ENCODE data around the gene GPR160. TPM values are rescaled to one million over a fixed set of nuclear protein-coding genes. Genes with fewer than 3 reads are reported as not detected.

Gene GPR160
- total and polyA plus RNA-seq, 4 donors = 0.99 to 7.2 (median 1.7) TPM

DNA sequence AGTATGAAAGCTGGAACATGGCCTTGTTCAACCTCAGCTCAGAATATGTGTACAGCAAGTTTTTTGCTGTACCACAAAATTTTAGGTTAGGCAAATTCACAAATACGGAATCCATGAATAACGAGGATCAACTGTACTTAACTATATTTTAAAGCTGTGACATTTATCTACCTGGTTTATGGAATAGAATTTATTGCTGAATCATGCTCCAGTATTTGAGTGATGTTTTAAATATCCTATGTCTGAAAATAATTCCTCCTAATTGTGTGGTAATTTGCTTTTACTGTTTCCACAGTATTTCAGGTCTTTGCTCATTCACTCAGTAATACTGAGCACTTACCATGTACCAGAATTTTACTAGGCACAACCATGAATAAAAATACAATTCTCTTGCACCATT, 41.7 kb upstream of the GPR160 start:
- H3K27ac ChIP-seq (ENCODE audit: low read depth in 1 of 2, low read length in 2 of 2) = no peak overlapping the region
- WGBS = 95% methylated on average over 2 of the region's 2 CpGs
- no peaks in the 10 kb centered on the region for H3K27me3 ChIP-seq (ENCODE audit: control insufficient read depth in 4 of 4, insufficient read depth in 4 of 4, low read length in 3 of 4)
- no peaks in the 10 kb centered on the region for H3K9me3 ChIP-seq (ENCODE audit: control insufficient read depth in 4 of 4, low read length in 3 of 4)
- TF ChIP-seq HNF4A (conservative IDR thresholded peaks at IDR 0.05) = no peak
- no peak overlapping the region for H3K9ac ChIP-seq (ENCODE audit: low read depth in 1 of 2, low read length in 2 of 2)
- H3K36me3 ChIP-seq (ENCODE audit: control insufficient read depth in 4 of 4, insufficient read depth in 3 of 4, low read depth in 1 of 4, low read length in 3 of 4) = peaks cover 3 to 38% (median 24%) of the 10 kb centered on the region in 4 donors
- DNase-seq (ENCODE audit: low spot score) = no peak
- no peak overlapping the region for H3K4me3 ChIP-seq (ENCODE audit: low read depth in 1 of 3, low read length in 3 of 3)
- H3K4me1 ChIP-seq (ENCODE audit: control insufficient read depth in 4 of 4, insufficient read depth in 4 of 4, low read length in 3 of 4) = no peaks in the 10 kb centered on the region

DNA sequence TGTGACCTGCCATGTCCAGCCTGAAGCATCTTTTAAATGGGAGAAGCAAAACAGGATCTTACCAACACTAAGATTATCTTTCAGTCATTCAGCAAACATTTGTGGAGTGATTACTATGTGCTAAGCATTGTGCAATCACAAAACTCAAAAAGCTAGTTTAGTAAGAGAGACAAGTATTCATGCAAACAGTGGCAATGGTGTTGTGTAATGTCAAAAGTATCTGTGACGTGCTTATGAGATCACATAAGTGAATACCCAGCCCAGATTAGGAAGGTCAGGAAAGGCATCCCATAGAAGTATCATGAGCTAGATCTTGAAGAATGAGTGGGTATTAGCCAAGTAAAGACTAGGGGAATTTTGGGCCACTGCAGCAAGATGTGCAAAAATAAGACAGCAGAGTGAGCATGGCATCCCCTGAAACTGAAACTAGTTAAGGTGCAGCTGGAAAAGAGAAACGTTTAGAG, 39.1 kb upstream of the GPR160 start:
- no peak overlapping the region for H3K4me3 ChIP-seq (ENCODE audit: low read depth in 1 of 3, low read length in 3 of 3)
- H3K36me3 ChIP-seq (ENCODE audit: control insufficient read depth in 4 of 4, insufficient read depth in 3 of 4, low read depth in 1 of 4, low read length in 3 of 4) = peaks cover 0 to 20% (median 11%) of the 10 kb centered on the region in 4 donors
- no peak overlapping the region for H3K9ac ChIP-seq (ENCODE audit: low read depth in 1 of 2, low read length in 2 of 2)
- TF ChIP-seq, protein P1, sequence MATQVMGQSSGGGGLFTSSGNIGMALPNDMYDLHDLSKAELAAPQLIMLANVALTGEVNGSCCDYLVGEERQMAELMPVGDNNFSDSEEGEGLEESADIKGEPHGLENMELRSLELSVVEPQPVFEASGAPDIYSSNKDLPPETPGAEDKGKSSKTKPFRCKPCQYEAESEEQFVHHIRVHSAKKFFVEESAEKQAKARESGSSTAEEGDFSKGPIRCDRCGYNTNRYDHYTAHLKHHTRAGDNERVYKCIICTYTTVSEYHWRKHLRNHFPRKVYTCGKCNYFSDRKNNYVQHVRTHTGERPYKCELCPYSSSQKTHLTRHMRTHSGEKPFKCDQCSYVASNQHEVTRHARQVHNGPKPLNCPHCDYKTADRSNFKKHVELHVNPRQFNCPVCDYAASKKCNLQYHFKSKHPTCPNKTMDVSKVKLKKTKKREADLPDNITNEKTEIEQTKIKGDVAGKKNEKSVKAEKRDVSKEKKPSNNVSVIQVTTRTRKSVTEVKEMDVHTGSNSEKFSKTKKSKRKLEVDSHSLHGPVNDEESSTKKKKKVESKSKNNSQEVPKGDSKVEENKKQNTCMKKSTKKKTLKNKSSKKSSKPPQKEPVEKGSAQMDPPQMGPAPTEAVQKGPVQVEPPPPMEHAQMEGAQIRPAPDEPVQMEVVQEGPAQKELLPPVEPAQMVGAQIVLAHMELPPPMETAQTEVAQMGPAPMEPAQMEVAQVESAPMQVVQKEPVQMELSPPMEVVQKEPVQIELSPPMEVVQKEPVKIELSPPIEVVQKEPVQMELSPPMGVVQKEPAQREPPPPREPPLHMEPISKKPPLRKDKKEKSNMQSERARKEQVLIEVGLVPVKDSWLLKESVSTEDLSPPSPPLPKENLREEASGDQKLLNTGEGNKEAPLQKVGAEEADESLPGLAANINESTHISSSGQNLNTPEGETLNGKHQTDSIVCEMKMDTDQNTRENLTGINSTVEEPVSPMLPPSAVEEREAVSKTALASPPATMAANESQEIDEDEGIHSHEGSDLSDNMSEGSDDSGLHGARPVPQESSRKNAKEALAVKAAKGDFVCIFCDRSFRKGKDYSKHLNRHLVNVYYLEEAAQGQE (IDR thresholded peaks at IDR 0.05) = no peak
- TF ChIP-seq HNF4G (IDR thresholded peaks at IDR 0.05) (no peak), RXRA (IDR thresholded peaks at IDR 0.05) (no peak), EGR1 (IDR thresholded peaks at IDR 0.05; ENCODE audit: low read depth in 2 of 2) (no peak)
- 25% methylated on average over 2 of the region's 2 CpGs for WGBS
- no peak overlapping the region for H3K27ac ChIP-seq (ENCODE audit: low read depth in 1 of 2, low read length in 2 of 2)
- DNase-seq (ENCODE audit: low spot score) = no peak
- no peaks in the 10 kb centered on the region for H3K9me3 ChIP-seq (ENCODE audit: control insufficient read depth in 4 of 4, low read length in 3 of 4)
- H3K27me3 ChIP-seq (ENCODE audit: control insufficient read depth in 4 of 4, insufficient read depth in 4 of 4, low read length in 3 of 4) = no peaks in the 10 kb centered on the region
- no peaks in the 10 kb centered on the region for H3K4me1 ChIP-seq (ENCODE audit: control insufficient read depth in 4 of 4, insufficient read depth in 4 of 4, low read length in 3 of 4)

DNA sequence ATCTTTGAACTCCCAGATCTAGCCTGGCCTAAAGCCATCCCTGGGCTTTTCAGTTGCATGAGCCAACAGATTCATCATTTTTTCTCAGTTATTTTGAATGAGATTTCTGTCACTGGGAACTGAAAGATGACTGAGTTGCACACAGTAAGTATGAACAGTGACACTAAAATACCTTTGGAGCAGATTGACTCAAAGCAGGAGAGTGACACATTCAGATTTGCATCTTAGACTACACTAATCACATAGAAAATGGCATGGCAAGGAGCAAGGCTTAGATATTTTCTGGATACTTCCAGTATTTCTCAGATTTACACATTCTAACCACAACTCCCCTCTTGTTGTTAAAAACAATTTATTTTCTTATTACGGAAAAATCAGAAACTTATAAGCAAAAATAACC, 38.4 kb upstream of the GPR160 start:
- Histone ChIP-seq H3K4me1 (ENCODE audit: control insufficient read depth in 4 of 4, insufficient read depth in 4 of 4, low read length in 3 of 4) (no peaks in the 10 kb centered on the region), H3K27ac (ENCODE audit: low read depth in 1 of 2, low read length in 2 of 2) (no peak overlapping the region)
- TF ChIP-seq FOXA1 (IDR thresholded peaks at IDR 0.05) = no peak
- TF ChIP-seq RXRA (IDR thresholded peaks at IDR 0.05) = no peak
- TF ChIP-seq, protein P2, sequence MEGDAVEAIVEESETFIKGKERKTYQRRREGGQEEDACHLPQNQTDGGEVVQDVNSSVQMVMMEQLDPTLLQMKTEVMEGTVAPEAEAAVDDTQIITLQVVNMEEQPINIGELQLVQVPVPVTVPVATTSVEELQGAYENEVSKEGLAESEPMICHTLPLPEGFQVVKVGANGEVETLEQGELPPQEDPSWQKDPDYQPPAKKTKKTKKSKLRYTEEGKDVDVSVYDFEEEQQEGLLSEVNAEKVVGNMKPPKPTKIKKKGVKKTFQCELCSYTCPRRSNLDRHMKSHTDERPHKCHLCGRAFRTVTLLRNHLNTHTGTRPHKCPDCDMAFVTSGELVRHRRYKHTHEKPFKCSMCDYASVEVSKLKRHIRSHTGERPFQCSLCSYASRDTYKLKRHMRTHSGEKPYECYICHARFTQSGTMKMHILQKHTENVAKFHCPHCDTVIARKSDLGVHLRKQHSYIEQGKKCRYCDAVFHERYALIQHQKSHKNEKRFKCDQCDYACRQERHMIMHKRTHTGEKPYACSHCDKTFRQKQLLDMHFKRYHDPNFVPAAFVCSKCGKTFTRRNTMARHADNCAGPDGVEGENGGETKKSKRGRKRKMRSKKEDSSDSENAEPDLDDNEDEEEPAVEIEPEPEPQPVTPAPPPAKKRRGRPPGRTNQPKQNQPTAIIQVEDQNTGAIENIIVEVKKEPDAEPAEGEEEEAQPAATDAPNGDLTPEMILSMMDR (IDR thresholded peaks at IDR 0.05; ENCODE audit: low read depth, low read length, missing input control) = no peak
- TF ChIP-seq, protein P3, sequence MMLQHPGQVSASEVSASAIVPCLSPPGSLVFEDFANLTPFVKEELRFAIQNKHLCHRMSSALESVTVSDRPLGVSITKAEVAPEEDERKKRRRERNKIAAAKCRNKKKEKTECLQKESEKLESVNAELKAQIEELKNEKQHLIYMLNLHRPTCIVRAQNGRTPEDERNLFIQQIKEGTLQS (IDR thresholded peaks at IDR 0.05) = no peak
- TF ChIP-seq, protein P1 (IDR thresholded peaks at IDR 0.05) = no peak
- no peak for TF ChIP-seq SP1 (IDR thresholded peaks at IDR 0.05)
- TF ChIP-seq YY1 (IDR thresholded peaks at IDR 0.05) = no peak
- no peak for TF ChIP-seq RAD21 (IDR thresholded peaks at IDR 0.05)
- TF ChIP-seq, protein P4, sequence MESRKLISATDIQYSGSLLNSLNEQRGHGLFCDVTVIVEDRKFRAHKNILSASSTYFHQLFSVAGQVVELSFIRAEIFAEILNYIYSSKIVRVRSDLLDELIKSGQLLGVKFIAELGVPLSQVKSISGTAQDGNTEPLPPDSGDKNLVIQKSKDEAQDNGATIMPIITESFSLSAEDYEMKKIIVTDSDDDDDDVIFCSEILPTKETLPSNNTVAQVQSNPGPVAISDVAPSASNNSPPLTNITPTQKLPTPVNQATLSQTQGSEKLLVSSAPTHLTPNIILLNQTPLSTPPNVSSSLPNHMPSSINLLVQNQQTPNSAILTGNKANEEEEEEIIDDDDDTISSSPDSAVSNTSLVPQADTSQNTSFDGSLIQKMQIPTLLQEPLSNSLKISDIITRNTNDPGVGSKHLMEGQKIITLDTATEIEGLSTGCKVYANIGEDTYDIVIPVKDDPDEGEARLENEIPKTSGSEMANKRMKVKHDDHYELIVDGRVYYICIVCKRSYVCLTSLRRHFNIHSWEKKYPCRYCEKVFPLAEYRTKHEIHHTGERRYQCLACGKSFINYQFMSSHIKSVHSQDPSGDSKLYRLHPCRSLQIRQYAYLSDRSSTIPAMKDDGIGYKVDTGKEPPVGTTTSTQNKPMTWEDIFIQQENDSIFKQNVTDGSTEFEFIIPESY (IDR thresholded peaks at IDR 0.05) = no peak
- TF ChIP-seq GABPA (IDR thresholded peaks at IDR 0.05 in 1 of 2, conservative IDR thresholded peaks at IDR 0.05 in 1 of 2) = no peak
- no peak for TF ChIP-seq HNF4G (IDR thresholded peaks at IDR 0.05)
- no peak for TF ChIP-seq JUND (IDR thresholded peaks at IDR 0.05)
- TF ChIP-seq, protein P5, sequence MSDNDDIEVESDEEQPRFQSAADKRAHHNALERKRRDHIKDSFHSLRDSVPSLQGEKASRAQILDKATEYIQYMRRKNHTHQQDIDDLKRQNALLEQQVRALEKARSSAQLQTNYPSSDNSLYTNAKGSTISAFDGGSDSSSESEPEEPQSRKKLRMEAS (IDR thresholded peaks at IDR 0.05) = no peak
- TF ChIP-seq EGR1 (IDR thresholded peaks at IDR 0.05; ENCODE audit: low read depth in 2 of 2) = no peak
- no peak for TF ChIP-seq TAF1 (conservative IDR thresholded peaks at IDR 0.05)
- TF ChIP-seq FOXA2 (IDR thresholded peaks at IDR 0.05) = no peak
- TF ChIP-seq HNF4A (conservative IDR thresholded peaks at IDR 0.05) = no peak

More for the DNA sequence above, 38.4 kb upstream of the GPR160 start:
- H3K36me3 ChIP-seq (ENCODE audit: control insufficient read depth in 4 of 4, insufficient read depth in 3 of 4, low read depth in 1 of 4, low read length in 3 of 4) = peaks cover 0 to 14% (median 7%) of the 10 kb centered on the region in 4 donors
- 99% methylated on average over 1 of the region's 1 CpG for WGBS
- H3K9ac ChIP-seq (ENCODE audit: low read depth in 1 of 2, low read length in 2 of 2) = no peak overlapping the region
- no peak overlapping the region for H3K4me3 ChIP-seq (ENCODE audit: low read depth in 1 of 3, low read length in 3 of 3)
- H3K27me3 ChIP-seq (ENCODE audit: control insufficient read depth in 4 of 4, insufficient read depth in 4 of 4, low read length in 3 of 4) = no peaks in the 10 kb centered on the region
- no peaks in the 10 kb centered on the region for H3K9me3 ChIP-seq (ENCODE audit: control insufficient read depth in 4 of 4, low read length in 3 of 4)
- no peak for DNase-seq (ENCODE audit: low spot score)

Measured in liver (tissue), 9 donors.